SU-DHL-6 (cell line): ENCODE results near the gene RNASEH2C.

Source experiments
- H2AFZ ChIP-seq: fragments of 200-600 bp; sonication (generic); 2 replicates; pipeline ENCODE4 v1.6.1; 2014; ENCODE audit warnings: low read depth, mild to moderate bottlenecking, moderate library complexity, mixed read lengths, antibody characterized with exemption, low read length; ENCODE audit not compliant: severe bottlenecking
- H3F3A ChIP-seq: fragments of 200-600 bp; shearing (Covaris generic); 2 replicates; pipeline ENCODE4 v1.6.0; 2016; ENCODE audit warnings: antibody characterized with exemption, mild to moderate bottlenecking; ENCODE audit not compliant: insufficient read depth
- H3K27ac ChIP-seq: fragments of 200-600 bp; sonication (generic); 2 replicates; pipeline ENCODE4 v1.5.1; 2016; ENCODE audit warnings: low read depth, mild to moderate bottlenecking, low read length, moderate library complexity, mixed read lengths
- H3K27me3 ChIP-seq: fragments of 200-600 bp; sonication (generic), shearing (Covaris generic); 2 replicates; pipeline ENCODE4 v1.6.0; 2014; ENCODE audit warnings: mild to moderate bottlenecking, low read length
- H3K36me3 ChIP-seq: fragments of 200-600 bp; sonication (generic); 2 replicates; pipeline ENCODE4 v1.6.1; 2014; ENCODE audit warnings: mild to moderate bottlenecking, low read length, mixed read lengths
- H3K4me2 ChIP-seq: fragments of 300-600, 200-600 bp; shearing (Covaris generic), sonication (generic); 2 replicates; pipeline ENCODE4 v1.6.0; 2014; ENCODE audit warnings: low read length, low read depth, mild to moderate bottlenecking; ENCODE audit not compliant: poor library complexity, severe bottlenecking
- H3K4me3 ChIP-seq: fragments of 200-600 bp; sonication (generic); 2 replicates; pipeline ENCODE4 v1.5.1; 2014; ENCODE audit warnings: antibody characterized with exemption, low read length, mild to moderate bottlenecking, mixed read lengths; ENCODE audit not compliant: insufficient read depth, poor library complexity, severe bottlenecking
- H3K79me2 ChIP-seq: fragments of 200-600 bp; sonication (generic); 2 replicates; pipeline ENCODE4 v1.6.1; 2014; ENCODE audit warnings: mild to moderate bottlenecking, low read length, moderate library complexity; ENCODE audit not compliant: insufficient read depth
- H3K9ac ChIP-seq: fragments of 200-600 bp; sonication (generic); 2 replicates; pipeline ENCODE4 v1.7.0; 2014; ENCODE audit warnings: mild to moderate bottlenecking, low read length
- H3K9me2 ChIP-seq: fragments of 200-600 bp; sonication (generic); replicated peaks from 2 replicates; pipeline ENCODE4 v1.6.1; 2014; ENCODE audit warnings: low read length; ENCODE audit not compliant: insufficient read depth
- H3K9me3 ChIP-seq: fragments of 200-600 bp; sonication (generic); 2 replicates; pipeline ENCODE4 v1.6.1; 2014; ENCODE audit warnings: low read length, mixed read lengths; ENCODE audit not compliant: insufficient read depth
- H4K20me1 ChIP-seq: fragments of 200-600 bp; sonication (generic); 2 replicates; pipeline ENCODE4 v1.6.1; 2014; ENCODE audit warnings: low read depth, mild to moderate bottlenecking, antibody characterized with exemption, low read length, moderate library complexity, mixed read lengths
- EZH2phosphoT487 ChIP-seq: fragments of 200-600 bp; sonication (generic), shearing (Covaris generic); conservative IDR thresholded peaks from 2 replicates; pipeline ENCODE4 v1.6.1; 2018; ENCODE audit warnings: mild to moderate bottlenecking, antibody characterized with exemption, low read length, moderate library complexity, mixed read lengths
- TF ChIP-seq, protein P1 (sequence below): fragments of 200-600 bp; sonication (generic); IDR thresholded peaks from one replicate; pipeline ENCODE4 v1.5.1; 2017; ENCODE audit warnings: antibody characterized with exemption, mild to moderate bottlenecking, low read length, moderate library complexity; ENCODE audit not compliant: insufficient read depth, poor library complexity, severe bottlenecking

RNASEH2C gene

DNA sequence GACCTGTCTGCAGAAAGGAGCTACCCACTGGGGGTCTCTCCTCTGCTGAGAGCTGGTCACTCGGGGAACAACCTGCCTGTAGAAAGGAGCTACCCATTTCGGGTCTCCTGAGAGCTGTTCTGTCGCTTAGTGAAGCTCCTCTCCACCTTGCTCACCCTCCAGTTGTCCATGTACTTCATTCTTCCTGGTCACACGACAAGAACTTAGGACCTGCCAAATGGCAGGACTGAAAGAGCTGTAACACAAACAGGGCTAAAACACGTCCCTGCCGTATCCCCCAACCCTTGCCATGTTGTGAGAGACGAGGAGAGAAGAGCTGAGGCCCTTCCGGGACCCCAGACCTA is 24.1 kb upstream of the RNASEH2C start:
- Histone ChIP-seq H3K36me3 (no peaks in the 10 kb centered on the region), H2AFZ (no peak overlapping the region), H3K27ac (no peak overlapping the region), H3K9me2 (no peaks in the 10 kb centered on the region), H3K27me3 (no peaks in the 10 kb centered on the region), H4K20me1 (no peaks in the 10 kb centered on the region), H3K79me2 (no peaks in the 10 kb centered on the region), H3K4me2 (no peak overlapping the region), H3K9ac (no peak overlapping the region), H3F3A (no peaks in the 10 kb centered on the region), H3K9me3 (no peaks in the 10 kb centered on the region), H3K4me3 (no peak overlapping the region)
- no peak for TF ChIP-seq EZH2phosphoT487
- TF ChIP-seq, protein P1, sequence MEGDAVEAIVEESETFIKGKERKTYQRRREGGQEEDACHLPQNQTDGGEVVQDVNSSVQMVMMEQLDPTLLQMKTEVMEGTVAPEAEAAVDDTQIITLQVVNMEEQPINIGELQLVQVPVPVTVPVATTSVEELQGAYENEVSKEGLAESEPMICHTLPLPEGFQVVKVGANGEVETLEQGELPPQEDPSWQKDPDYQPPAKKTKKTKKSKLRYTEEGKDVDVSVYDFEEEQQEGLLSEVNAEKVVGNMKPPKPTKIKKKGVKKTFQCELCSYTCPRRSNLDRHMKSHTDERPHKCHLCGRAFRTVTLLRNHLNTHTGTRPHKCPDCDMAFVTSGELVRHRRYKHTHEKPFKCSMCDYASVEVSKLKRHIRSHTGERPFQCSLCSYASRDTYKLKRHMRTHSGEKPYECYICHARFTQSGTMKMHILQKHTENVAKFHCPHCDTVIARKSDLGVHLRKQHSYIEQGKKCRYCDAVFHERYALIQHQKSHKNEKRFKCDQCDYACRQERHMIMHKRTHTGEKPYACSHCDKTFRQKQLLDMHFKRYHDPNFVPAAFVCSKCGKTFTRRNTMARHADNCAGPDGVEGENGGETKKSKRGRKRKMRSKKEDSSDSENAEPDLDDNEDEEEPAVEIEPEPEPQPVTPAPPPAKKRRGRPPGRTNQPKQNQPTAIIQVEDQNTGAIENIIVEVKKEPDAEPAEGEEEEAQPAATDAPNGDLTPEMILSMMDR = no peak

DNA sequence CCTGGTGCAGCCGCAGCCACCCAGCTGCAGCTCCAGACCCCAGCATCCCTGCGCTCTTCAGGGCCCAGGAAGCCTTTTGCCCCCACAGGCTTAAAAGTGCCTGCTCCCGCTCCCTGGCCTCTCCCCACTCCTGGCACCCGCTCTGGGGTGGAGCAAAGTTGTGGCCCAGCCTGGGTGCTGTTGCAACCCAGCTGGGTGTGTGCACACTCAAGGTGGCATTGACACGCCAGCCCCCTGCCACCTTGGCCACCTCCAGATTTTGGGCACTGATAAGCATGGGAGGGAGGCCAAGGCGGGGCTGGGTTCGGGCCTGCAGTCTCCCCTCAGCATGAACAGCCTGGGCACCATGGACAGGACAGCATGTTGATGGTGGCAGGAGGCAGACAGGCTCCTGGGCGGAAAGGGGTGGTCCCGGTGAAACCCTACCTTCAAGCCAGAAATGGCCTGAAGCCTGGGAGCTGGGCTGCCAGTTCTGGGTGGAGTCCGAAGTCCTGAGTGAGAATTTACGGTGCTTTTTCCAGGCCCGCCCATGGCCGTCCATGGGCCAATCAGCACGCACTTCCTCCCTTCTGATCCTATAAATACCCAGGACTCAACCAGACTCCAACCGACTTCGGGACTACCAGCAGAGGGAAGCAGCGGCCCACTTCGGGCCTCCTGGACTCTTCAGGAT is 23.6 kb upstream of the RNASEH2C start:
- H3K9ac ChIP-seq = no peak overlapping the region
- no peaks in the 10 kb centered on the region for H3K9me3 ChIP-seq
- H3K36me3 ChIP-seq = no peaks in the 10 kb centered on the region
- no peak overlapping the region for H3K27ac ChIP-seq
- H3K9me2 ChIP-seq = no peaks in the 10 kb centered on the region
- H3K4me2 ChIP-seq = no peak overlapping the region
- no peaks in the 10 kb centered on the region for H3K27me3 ChIP-seq
- H3K79me2 ChIP-seq = no peaks in the 10 kb centered on the region
- TF ChIP-seq EZH2phosphoT487 = no peak
- TF ChIP-seq, protein P1 = no peak
- no peak overlapping the region for H3K4me3 ChIP-seq
- no peak overlapping the region for H2AFZ ChIP-seq
- no peaks in the 10 kb centered on the region for H3F3A ChIP-seq
- no peaks in the 10 kb centered on the region for H4K20me1 ChIP-seq

DNA sequence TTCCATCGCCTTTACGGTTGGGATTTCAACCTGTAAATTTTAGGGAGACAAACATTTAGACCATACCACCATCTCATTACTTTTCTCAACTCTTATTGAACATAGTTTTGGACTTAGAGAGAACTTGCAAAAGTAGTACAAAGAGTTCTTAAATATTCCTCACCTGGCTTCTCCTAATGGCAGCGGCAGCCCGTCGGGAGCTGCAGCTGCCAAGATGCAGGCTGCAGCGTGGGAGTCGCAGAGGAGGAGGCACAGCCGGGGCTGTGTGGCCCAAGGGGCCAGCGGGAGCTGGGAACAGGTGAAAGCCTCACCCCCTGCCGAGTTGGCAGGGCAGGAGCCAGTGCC is 23.1 kb upstream of the RNASEH2C start:
- Histone ChIP-seq H3K4me3 (no peak overlapping the region), H2AFZ (no peak overlapping the region), H3K27me3 (no peaks in the 10 kb centered on the region)

More for the DNA sequence above, 23.1 kb upstream of the RNASEH2C start:
- no peaks in the 10 kb centered on the region for H3K36me3 ChIP-seq
- H3K9me2 ChIP-seq = no peaks in the 10 kb centered on the region
- no peak overlapping the region for H3K27ac ChIP-seq
- no peak overlapping the region for H3K4me2 ChIP-seq
- TF ChIP-seq, protein P1 = no peak
- no peak for TF ChIP-seq EZH2phosphoT487
- H4K20me1 ChIP-seq = no peaks in the 10 kb centered on the region
- no peaks in the 10 kb centered on the region for H3K79me2 ChIP-seq
- no peak overlapping the region for H3K9ac ChIP-seq
- H3F3A ChIP-seq = no peaks in the 10 kb centered on the region
- no peaks in the 10 kb centered on the region for H3K9me3 ChIP-seq
